Activated naive CD4-positive, alpha-beta T cell treated with anti-CD3 and anti-CD28 coated beads, Interleukin-2, amount 50 U/mL, for 72 hours (primary cell): ENCODE data around the gene PPARA. TPM values are rescaled to one million over a fixed set of nuclear protein-coding genes. Genes with fewer than 3 reads are reported as not detected.

ENCODE experiments used
- ATAC-seq, 2 donors: fragments of 150-1000 bp; cut with Tn5 transposase; 2 replicates each; pipeline ENCODE4 v1.10.0; 2021; ENCODE audit warnings: mild to moderate bottlenecking in 2 of 2, moderate library complexity in 2 of 2
- DNase-seq, 2 donors: peaks; one replicate each; pipeline ENCODE4 v3.0.0; 2021 to 2022; ENCODE audit warnings: low spot score in 2 of 2
- H3K27ac Mint-ChIP-seq, 2 donors: one replicate each; pipeline ENCODE4 v1.8.0; 2022; ENCODE audit warnings: mild to moderate bottlenecking in 2 of 2, mixed read lengths in 2 of 2
- H3K36me3 Mint-ChIP-seq, 2 donors: one replicate each; pipeline ENCODE4 v1.8.0; 2022; ENCODE audit warnings: mixed read lengths in 2 of 2
- H3K9me3 Mint-ChIP-seq, 2 donors: one replicate each; pipeline ENCODE4 v1.8.0; 2022; ENCODE audit warnings: mixed read lengths in 2 of 2
- total RNA-seq, 2 donors: library from RNA; stranded (reverse); gene quantifications; one replicate each; pipeline ENCODE4 v1.2.3, GENCODE V29; 2022

PPARA gene
- total RNA-seq, 2 donors from 2014 or later: 10.8 to 13.1 TPM

DNA sequence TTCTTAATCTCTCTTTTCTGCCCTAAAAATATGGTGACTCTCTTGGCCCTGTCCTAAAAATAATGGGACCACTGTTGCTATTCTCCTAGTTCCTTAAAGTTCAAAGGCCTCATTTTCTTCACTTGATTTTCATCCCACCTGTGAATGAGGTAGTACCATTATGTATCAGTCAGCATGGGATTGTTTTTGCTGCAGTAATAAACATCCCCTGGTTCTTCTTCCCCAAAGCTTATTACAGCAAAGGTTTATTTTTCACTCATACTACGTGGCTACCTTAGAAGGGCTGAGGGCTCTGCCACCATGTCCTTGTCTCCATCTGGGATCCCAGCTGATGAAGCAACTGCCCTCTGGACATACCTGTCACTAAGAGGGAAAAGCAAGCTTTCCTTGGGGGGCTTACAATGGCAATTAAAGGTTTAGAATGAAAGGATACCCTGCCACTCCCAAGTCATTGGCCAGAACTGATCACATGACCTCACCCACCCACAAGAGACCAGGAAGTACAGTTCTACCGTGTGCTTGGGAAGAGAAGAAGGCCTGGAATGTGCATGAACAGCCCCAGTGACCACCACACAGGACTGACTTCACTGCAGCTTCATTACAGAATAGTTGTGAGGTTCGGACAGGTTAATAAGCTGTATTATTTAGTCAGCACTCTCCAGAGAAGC, 125.3 kb downstream of the PPARA start:
- H3K36me3 Mint-ChIP-seq: peaks cover 9 to 16% of the 10 kb centered on the region in 2 donors

DNA sequence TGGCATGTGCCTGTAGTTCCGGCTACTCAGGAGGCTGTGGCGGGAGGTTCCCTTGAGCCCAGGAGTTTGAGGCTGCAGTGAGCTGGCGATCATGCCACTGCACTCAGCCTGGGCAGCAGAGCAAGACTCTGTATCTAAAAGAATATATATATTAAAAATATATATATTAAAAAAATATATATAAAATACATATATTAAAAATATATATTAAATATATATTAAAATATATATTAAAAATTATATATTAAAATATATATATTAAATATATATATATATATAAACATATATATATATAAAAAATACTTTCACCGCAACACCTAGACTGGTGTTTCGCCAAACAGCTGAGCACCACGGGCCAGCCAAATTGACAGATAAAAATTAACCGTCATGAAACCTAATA, 126.2 kb downstream of the PPARA start:
- H3K27ac Mint-ChIP-seq: no peak overlapping the region
- ATAC-seq: no peak
- H3K9me3 Mint-ChIP-seq: peaks cover 0 to 4% of the 10 kb centered on the region in 2 donors
- DNase-seq: no peak
- peaks cover 9 to 16% of the 10 kb centered on the region in 2 donors for H3K36me3 Mint-ChIP-seq

More for the DNA sequence above, 125.3 kb downstream of the PPARA start:
- ATAC-seq (peak in 1 of 2 donors; percentile 45), DNase-seq (peak in 1 of 2 donors; percentile 30)
- Mint-ChIP-seq H3K27ac (peak overlapping the region in 1 of 2 donors; percentile 5), H3K9me3 (peaks cover 0 to 4% of the 10 kb centered on the region in 2 donors)

DNA sequence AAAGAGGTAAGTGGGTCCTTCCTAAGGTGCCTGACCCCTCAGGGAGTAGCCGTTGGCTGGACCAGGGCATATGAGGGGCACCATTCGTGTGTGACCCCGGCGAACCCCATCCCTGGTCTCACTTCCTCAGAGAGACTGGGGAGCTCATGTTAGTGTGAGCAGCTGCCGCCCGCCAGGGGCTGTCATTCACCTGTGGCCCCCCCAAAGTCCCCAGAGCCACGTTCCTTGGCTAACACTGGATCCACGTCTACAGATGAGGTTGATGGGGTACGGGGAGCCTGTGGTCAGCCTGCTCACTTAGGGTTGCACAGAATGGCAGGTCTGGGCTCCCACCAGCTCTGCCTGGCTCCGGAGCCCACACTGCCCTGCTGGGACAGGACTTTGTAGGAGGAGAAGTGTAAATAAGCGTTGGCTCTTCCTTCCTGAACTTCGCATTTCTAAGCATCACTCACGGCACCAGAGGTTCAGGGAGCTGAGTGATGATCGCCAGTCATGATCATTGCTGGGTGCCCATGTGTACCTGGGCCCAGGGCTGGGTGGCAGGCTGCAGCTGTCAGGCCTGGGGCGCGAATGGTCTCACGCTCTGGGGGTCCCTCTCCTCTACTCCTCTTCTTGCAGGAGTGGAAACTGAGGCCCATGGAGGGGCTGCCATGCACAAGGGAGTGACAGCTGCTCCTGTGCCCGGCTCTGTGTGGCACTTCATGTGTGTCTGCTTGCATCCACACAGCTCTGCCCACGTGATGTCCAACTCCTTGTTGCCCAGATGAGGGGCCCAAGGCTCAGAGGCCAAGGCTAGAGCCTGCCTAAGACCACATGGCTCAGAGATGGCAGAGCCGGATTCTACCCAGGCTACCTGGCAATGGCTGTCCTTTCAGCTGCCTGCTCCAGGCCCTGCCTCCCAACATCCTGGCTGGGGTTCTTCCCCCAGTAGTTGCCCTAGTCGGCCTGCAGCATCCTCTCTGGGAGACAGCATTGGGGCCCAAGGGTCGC, 128.6 kb downstream of the PPARA start:
- Mint-ChIP-seq H3K36me3 (peaks cover 9 to 16% of the 10 kb centered on the region in 2 donors), H3K9me3 (peaks cover 0 to 4% of the 10 kb centered on the region in 2 donors), H3K27ac (no peak overlapping the region)
- ATAC-seq (no peak), DNase-seq (no peak)

DNA sequence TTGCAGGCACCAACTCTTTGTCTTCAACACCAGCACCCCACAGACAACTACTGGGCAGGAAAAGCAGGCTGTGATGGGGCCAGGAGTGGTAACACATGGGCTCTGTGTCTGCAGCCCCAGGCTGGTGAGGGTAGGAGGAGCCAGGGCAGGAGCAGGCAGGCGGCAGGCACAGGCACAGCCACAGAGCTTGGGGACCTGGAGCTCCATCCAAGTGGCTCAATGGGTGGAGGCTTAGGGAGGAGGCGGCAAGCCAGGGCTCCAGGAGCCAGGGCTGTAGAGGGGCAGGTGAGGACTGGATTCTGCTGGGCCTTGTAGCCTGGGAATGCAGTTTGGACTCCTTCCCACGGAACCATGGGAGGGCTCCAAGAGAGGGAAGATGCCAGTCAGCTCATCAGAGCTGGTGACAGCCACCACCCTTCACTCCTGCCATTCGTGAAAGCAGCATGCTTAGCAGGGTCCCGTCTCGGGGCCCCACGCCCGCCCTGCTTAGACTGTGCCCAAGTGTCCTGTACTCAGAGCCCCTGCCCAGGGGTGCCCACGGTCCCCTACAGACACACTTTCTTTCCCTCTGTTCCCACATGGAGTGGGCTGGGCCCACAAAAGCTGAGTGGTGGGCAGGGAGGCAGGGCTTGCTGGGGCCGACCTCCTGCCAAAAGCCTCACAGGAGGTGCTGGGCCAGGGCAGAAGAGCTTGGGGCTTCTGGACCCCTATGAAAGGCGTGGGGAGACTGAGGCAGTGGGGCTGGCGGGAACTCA, 129.9 kb downstream of the PPARA start:
- Mint-ChIP-seq H3K36me3 (peaks cover 7 to 14% of the 10 kb centered on the region in 2 donors), H3K9me3 (peaks cover 0 to 3% of the 10 kb centered on the region in 2 donors), H3K27ac (peak overlapping the region in 1 of 2 donors; percentile 47)
- DNase-seq (no peak), ATAC-seq (no peak)

DNA sequence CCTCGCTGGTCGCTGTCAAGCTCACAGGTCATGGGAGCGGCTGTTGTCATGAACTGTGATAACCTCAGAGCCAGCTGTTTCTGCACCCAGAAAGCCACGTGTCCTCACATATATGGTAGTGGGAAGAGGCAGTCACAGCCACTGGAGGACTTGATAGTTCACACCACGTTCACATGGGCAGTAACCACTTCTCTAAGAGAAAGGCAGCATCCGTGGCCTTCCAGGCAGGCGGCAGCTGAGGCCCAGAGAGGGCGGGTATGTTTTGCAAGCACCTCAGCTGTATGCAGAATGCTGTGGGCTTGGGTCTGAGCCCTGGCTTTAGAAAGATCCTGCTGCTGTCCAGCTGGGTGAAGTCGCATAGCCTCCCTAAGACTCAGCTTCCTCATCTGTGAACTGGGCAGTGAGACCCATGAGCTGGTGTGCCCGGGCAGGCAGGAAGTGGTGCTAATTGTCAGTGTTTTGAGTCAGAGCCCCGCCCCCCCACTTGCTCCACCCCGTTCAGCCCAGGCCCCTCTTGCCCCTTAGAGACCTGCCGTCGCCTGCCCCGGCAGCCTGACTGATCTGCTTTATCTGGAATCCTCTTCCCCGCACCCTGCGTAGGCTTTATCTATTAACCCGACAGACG, 130.8 kb downstream of the PPARA start:
- ATAC-seq (no peak), DNase-seq (no peak)
- H3K9me3 Mint-ChIP-seq: no peaks in the 10 kb centered on the region
- H3K36me3 Mint-ChIP-seq: peaks cover 0 to 8% of the 10 kb centered on the region in 2 donors
- peak overlapping the region in 1 of 2 donors; percentile 47 for H3K27ac Mint-ChIP-seq

DNA sequence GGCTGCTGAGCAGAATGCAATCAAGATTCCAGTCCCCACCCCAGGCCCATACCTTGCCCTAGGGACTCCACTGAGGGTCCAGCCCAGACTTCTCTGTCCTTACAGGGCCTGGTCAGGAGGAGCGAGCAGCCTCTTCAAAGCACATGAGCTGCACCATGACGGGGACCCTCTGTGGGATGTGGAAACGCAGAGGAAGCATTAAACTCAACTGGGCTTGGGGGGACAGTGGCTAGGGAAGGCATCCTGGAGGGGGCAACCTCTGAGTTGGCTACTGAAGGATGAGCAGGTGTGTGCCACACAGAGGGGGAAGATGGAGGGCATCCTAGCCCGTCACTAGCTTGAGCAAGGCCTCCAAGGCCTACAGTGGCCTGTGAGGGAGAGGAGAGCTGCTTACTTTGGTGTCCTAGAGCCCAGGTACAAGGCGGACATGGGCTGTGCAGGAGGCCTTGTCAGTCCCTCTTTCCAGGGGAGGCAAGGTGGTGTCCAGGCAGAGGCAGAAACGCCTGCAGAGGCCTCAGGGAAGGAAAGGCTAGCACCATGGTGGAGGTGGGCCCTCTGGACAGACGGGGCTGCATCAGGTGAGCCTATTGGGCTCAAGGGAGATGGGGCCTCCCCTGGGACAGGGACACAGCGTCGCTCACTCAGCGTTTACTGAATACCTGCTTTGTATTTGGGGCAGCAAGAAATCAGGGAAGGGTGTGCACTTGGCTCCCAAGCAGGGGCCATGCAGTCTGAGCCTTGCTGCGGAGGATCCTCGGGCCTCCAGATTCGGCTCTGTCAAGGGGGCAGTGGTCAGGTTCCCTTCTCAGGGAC, 131.7 kb downstream of the PPARA start:
- no peaks in the 10 kb centered on the region for H3K9me3 Mint-ChIP-seq
- DNase-seq (no peak), ATAC-seq (no peak)
- H3K27ac Mint-ChIP-seq: no peak overlapping the region
- H3K36me3 Mint-ChIP-seq: peaks cover 0 to 8% of the 10 kb centered on the region in 2 donors

DNA sequence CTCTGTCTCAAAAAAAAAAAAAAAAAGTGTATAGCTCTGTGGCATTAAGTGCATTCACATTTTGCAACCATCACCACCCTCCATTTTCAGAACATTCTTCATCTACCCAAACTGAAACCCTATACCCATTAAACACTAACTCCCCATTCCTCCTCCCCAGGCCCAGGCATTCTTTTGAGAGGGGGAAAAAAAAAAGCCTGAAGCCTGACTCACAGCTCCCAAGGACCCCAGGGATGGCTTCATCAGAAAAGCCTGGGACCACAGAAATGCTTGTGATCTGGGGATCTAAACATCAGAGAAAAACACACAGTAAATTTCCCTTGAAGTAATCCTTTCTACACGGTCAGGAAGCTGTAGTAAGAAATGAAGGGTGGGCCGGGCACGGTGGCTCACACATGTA, 135.7 kb downstream of the PPARA start:
- no peak for DNase-seq
- H3K36me3 Mint-ChIP-seq: no peaks in the 10 kb centered on the region
- no peaks in the 10 kb centered on the region for H3K9me3 Mint-ChIP-seq
- no peak overlapping the region for H3K27ac Mint-ChIP-seq
- no peak for ATAC-seq

DNA sequence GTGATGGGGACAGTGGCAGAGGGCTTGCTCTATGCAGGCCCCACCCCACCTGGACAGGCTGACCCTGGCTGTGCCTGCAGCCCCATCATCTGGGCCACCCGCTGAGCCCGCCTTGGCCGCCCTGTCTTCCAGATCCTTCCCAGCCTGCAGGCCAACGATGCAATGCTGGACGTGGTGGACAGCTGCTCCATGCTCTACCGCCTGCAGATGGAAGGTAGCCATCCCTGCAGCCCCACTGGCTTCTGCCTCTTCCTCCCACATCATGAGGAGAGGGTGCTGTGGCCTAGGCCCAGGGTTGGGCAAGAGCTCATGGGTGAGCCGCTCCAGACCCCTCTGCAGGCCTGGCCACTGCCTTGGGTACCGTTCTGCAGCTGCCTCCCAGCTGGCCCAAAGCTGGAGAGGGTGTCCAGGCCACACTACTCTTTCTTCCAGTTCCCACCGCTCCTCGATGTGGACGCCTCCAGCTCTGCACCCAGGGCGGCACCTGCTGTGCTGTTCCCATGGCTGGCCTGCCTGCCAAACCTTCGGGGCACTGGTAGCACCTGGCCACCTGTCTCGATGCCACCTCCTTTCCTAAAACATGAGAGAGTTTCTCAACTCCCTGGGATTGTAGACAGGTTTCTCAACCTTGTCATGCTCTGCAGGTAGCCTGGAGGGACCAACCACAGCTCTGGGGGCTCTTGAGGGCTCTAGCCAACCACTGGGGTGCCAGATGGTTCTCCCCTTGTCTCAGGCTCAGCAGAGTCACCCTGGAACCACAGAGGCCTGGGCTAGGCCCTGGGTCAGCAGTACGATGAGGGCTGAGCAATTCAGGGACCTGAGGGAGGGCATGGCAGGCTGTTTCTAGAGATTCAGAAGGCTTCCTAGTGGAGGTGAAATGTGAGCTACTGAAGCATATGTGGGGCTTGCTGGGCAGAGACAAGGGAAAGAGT, 136.9 kb downstream of the PPARA start:
- DNase-seq: no peak
- no peaks in the 10 kb centered on the region for H3K9me3 Mint-ChIP-seq
- H3K36me3 Mint-ChIP-seq: peaks cover under 1% of the 10 kb centered on the region in 2 donors
- peak overlapping the region; percentile 66 to 86 for H3K27ac Mint-ChIP-seq
- no peak for ATAC-seq

DNA sequence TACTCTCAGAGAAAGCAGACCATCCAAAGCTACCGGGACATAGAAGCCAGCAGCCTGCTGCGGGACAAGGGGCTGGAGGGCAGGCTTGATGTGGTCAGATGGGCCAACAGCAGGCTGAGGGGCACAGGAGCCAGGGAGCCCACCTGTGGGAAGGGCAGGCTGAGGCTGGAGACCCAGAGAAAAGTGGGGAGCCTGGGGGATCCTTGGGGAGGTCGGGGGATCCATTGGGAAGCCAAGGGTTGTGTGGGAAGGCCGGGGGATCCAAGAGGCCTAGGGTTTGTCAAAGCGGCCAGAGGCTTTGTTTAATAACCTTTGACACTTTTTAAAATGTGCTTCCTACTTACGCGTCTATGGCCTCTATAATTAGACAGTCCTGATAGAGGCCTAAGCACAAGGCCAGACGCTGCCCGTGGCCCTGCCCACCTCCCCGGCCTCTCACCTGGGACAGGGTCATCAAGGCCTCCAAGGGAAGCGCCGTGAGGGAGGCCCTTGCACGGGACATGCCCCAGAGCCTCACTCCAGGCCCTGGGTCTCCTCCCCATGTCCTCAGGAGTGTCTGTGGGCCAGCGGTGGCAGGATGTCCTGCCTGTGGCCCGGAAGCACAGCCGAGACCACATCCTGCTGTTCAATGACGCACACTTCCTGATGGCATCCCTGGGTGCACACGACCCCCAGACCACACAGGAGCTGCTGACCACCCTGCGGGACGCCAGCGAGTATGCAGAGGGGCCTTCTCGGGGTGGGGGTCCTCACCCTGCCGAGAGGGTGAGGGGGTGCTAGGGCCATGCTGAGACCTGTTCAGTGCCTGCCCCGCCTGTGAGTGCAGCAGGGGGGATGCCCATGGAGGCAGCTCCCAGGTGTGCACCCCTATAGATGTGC, 137.8 kb downstream of the PPARA start:
- Mint-ChIP-seq H3K9me3 (no peaks in the 10 kb centered on the region), H3K36me3 (peaks cover 6 to 7% of the 10 kb centered on the region in 2 donors), H3K27ac (peak overlapping the region; percentile 66 to 86)
- ATAC-seq (peak; percentile 28 to 79), DNase-seq (no peak)

DNA sequence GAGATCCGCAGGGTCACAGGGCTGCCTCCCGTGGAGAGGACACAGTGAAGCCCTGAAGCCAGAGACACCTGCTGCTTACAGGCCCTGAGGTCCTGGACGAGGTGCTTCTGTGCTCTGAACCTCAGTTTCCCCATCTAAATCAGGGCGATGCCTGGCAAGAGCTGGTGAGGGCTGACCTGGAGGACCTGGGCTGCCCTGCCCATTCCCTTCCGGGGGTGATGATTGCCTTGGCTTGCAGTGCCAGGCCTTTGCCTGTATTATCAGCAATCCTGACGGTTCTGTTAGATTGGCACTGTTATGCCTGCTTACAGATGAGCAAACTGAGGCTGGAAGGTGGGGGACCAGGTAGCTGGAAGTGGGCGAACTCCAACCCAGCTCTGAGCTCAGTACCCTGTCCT, 138.5 kb downstream of the PPARA start:
- ATAC-seq (no peak), DNase-seq (no peak)
- Mint-ChIP-seq H3K27ac (peak overlapping the region in 1 of 2 donors; percentile 86), H3K9me3 (no peaks in the 10 kb centered on the region), H3K36me3 (peaks cover 6 to 7% of the 10 kb centered on the region in 2 donors)

DNA sequence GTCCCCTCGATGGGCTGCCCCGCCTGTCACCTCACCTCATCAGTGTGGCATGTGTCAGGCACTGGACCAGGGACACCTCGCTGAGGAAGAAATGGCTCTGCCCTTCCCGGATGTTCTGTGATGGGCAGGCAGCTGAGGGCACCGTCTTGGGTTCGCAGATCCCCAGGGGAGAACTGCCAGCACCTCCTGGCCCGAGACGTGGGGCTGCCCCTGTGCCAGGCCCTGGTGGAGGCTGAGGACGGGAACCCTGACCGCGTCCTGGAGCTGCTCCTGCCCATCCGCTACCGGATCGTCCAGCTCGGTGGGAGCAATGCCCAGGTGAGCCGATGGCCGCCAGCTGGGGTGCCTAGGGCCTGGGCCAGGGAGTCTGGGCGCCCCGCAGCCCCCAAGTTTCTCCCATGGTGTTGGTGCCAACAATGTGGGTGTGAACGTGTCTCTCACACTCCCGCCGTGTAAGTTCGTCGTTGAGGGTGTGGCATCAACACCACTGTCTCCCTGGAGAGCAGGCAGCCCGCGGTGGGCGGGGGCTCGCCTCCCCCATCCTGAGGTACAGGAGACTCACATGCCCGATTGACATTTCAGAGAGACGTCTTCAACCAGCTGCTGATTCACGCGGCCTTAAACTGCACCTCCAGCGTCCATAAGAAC, 139.0 kb downstream of the PPARA start:
- no peak for DNase-seq
- Mint-ChIP-seq H3K9me3 (no peaks in the 10 kb centered on the region), H3K36me3 (peaks cover 6 to 7% of the 10 kb centered on the region in 2 donors), H3K27ac (no peak overlapping the region)
- no peak for ATAC-seq

DNA sequence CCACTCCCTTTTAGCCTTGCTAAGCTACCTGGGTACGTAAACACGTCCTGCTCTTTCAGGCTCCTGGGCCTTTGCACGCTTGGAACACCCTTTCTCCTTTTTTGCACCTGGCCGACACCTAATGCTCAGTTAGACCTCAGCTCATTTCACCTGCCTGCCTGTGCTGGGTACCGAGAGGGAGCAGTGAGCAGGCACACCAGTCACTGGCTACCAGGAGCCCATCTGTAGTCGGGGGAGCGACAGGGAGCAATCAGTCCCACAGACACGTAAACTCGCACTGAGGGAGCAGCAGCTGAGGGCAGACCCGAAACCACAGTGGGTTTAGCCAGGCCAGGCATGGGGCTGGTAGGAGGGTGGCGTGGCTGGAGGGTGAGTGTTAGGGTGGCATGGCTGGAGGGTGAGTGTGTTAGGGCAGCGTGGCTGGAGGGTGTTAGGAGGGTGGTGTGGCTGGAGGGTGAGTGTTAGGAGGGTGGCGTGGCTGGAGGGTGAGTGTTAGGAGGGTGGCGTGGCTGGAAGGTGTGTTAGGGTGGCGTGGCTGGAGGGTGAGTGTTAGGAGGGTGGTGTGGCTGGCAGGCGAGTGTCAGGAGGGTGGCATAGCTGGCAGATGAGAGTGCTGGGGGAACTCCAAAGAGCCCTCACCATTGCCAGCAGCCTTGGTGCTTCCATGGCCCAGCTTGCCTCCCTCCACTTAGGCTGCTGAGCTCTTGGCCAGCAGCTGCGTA, 140.0 kb downstream of the PPARA start:
- Mint-ChIP-seq H3K9me3 (no peaks in the 10 kb centered on the region), H3K27ac (peak overlapping the region in 1 of 2 donors; percentile 22), H3K36me3 (peaks cover 6 to 7% of the 10 kb centered on the region in 2 donors)
- DNase-seq: no peak
- ATAC-seq: no peak
